ENCODE data around the gene NAGS. TPM values are rescaled to one million over a fixed set of nuclear protein-coding genes. Genes with fewer than 3 reads are reported as not detected.
"Not testable (repeated sequence)": the region's sequence is repeated elsewhere in the genome, so short reads cannot be mapped to it uniquely, and the experiment has no call there.

The NAGS gene
- polyA plus RNA-seq: 37.5 TPM
- long read RNA-seq, donor 1, transcript NAGS-201 (7 exons, 2,182 nt): major isoform, 5 of 15 reads
- long read RNA-seq, donor 1, partial matches to known transcripts: 10 of 15 reads
- long read RNA-seq, donor 1, other reads (novel, unspliced or antisense): 0 of 15 reads
- long read RNA-seq, donor 2, transcript NAGS-201 (7 exons, 2,182 nt): major isoform, 8 of 21 reads
- long read RNA-seq, donor 2, partial matches to known transcripts: 12 of 21 reads
- long read RNA-seq, donor 2, other reads (novel, unspliced or antisense): 0 of 21 reads
- long read RNA-seq, donor 3: 0 reads
- long read RNA-seq, donor 4, partial matches to known transcripts: 0 of 2 reads
- long read RNA-seq, donor 4, other reads (novel, unspliced or antisense): 0 of 2 reads
- long read RNA-seq, donor 5: 0 reads
- long read RNA-seq, donor 6, transcript NAGS-201 (7 exons, 2,182 nt): major isoform, 15 of 25 reads
- long read RNA-seq, donor 6, partial matches to known transcripts: 8 of 25 reads
- long read RNA-seq, donor 6, other reads (novel, unspliced or antisense): 0 of 25 reads
- long read RNA-seq, donor 7, partial matches to known transcripts: 0 of 1 reads
- long read RNA-seq, donor 7, other reads (novel, unspliced or antisense): 0 of 1 reads
- long read RNA-seq, donor 8, transcript NAGS-201 (7 exons, 2,182 nt): major isoform, 9 of 37 reads
- long read RNA-seq, donor 8, partial matches to known transcripts: 28 of 37 reads
- long read RNA-seq, donor 8, other reads (novel, unspliced or antisense): 0 of 37 reads
- long read RNA-seq, donor 9, transcript NAGS-201 (7 exons, 2,182 nt): major isoform, 7 of 17 reads
- long read RNA-seq, donor 9, partial matches to known transcripts: 10 of 17 reads
- long read RNA-seq, donor 9, other reads (novel, unspliced or antisense): 0 of 17 reads
- long read RNA-seq, donor 10, transcript NAGS-201 (7 exons, 2,182 nt): major isoform, 14 of 26 reads
- long read RNA-seq, donor 10, partial matches to known transcripts: 12 of 26 reads
- long read RNA-seq, donor 10, other reads (novel, unspliced or antisense): 0 of 26 reads
- long read RNA-seq, donor 11, transcript NAGS-201 (7 exons, 2,182 nt): major isoform, 11 of 23 reads
- long read RNA-seq, donor 11, partial matches to known transcripts: 12 of 23 reads
- long read RNA-seq, donor 11, other reads (novel, unspliced or antisense): 0 of 23 reads

- Histone ChIP-seq H3K27me3 (ENCODE audit: control insufficient read depth, insufficient read depth, low read length) (peaks cover 23% of the 10 kb centered on the region), H3K9me3 (ENCODE audit: control insufficient read depth, low read depth, low read length) (peaks cover 9% of the 10 kb centered on the region), H3K27ac (ENCODE audit: low read length) (peak within 1 kb of the TSS; percentile 88), H3K4me1 (ENCODE audit: control insufficient read depth, insufficient read depth, low read length) (peaks cover 33% of the 10 kb centered on the region), H3K36me3 (ENCODE audit: control insufficient read depth, insufficient read depth, low read length) (peaks cover 20% of the 10 kb centered on the region), H3K4me3 (ENCODE audit: low read length) (peak within 1 kb of the TSS; percentile 72)
- peak; percentile 82 to 91 for DNase-seq
- no CpG with 5 or more reads among the region's 25 CpGs for WGBS (ENCODE audit: insufficient coverage, low lambda C conversion rate)
Observed at GRCh38 chr17:44004077-44004760, at the start of gene NAGS. TSS of gene NAGS (plus strand) at chr17:44004622. CDS start at chr17:44004664, 42 bp downstream.

- no peak for DNase-seq
- H3K36me3 ChIP-seq (ENCODE audit: control insufficient read depth, insufficient read depth, low read length): no peaks in the 10 kb centered on the region
- H3K4me3 ChIP-seq (ENCODE audit: low read length): no peak overlapping the region
- H3K27ac ChIP-seq (ENCODE audit: low read length): no peak overlapping the region
- peaks cover 9% of the 10 kb centered on the region for H3K9me3 ChIP-seq (ENCODE audit: control insufficient read depth, low read depth, low read length)
- peaks cover 10% of the 10 kb centered on the region for H3K4me1 ChIP-seq (ENCODE audit: control insufficient read depth, insufficient read depth, low read length)
- WGBS (ENCODE audit: insufficient coverage, low lambda C conversion rate): no CpG with 5 or more reads among the region's 8 CpGs
- peaks cover 52% of the 10 kb centered on the region for H3K27me3 ChIP-seq (ENCODE audit: control insufficient read depth, insufficient read depth, low read length)
Observed at GRCh38 chr17:43956222-43956621, 48.2 kb upstream of the NAGS start.

GRCh38 chr17:43958748-43959352 is 45.6 kb upstream of the NAGS start:
- 75% methylated on average over 2 of the region's 2 CpGs for WGBS (ENCODE audit: insufficient coverage, low lambda C conversion rate)
- DNase-seq: no peak
- H3K27ac ChIP-seq (ENCODE audit: low read length): no peak overlapping the region
- H3K4me1 ChIP-seq (ENCODE audit: control insufficient read depth, insufficient read depth, low read length): no peaks in the 10 kb centered on the region
- no peaks in the 10 kb centered on the region for H3K36me3 ChIP-seq (ENCODE audit: control insufficient read depth, insufficient read depth, low read length)
- no peaks in the 10 kb centered on the region for H3K9me3 ChIP-seq (ENCODE audit: control insufficient read depth, low read depth, low read length)
- H3K27me3 ChIP-seq (ENCODE audit: control insufficient read depth, insufficient read depth, low read length): peaks cover 37% of the 10 kb centered on the region
- no peak overlapping the region for H3K4me3 ChIP-seq (ENCODE audit: low read length)

- not testable (repeated sequence) for H3K4me1 ChIP-seq (ENCODE audit: control insufficient read depth, insufficient read depth, low read length); DNase-seq; H3K9me3 ChIP-seq (ENCODE audit: control insufficient read depth, low read depth, low read length); H3K4me3 ChIP-seq (ENCODE audit: low read length); H3K27ac ChIP-seq (ENCODE audit: low read length); H3K36me3 ChIP-seq (ENCODE audit: control insufficient read depth, insufficient read depth, low read length)
- H3K27me3 ChIP-seq (ENCODE audit: control insufficient read depth, insufficient read depth, low read length): peaks cover 21% of the 10 kb centered on the region
- no CpG with 5 or more reads among the region's 6 CpGs for WGBS (ENCODE audit: insufficient coverage, low lambda C conversion rate)
Observed at GRCh38 chr17:43961292-43961691, 43.1 kb upstream of the NAGS start.

GRCh38 chr17:43961954-43962353 is 42.5 kb upstream of the NAGS start:
- Histone ChIP-seq H3K4me3 (ENCODE audit: low read length) (no peak overlapping the region), H3K4me1 (ENCODE audit: control insufficient read depth, insufficient read depth, low read length) (no peaks in the 10 kb centered on the region), H3K36me3 (ENCODE audit: control insufficient read depth, insufficient read depth, low read length) (no peaks in the 10 kb centered on the region), H3K27ac (ENCODE audit: low read length) (no peak overlapping the region), H3K27me3 (ENCODE audit: control insufficient read depth, insufficient read depth, low read length) (peaks cover 18% of the 10 kb centered on the region), H3K9me3 (ENCODE audit: control insufficient read depth, low read depth, low read length) (no peaks in the 10 kb centered on the region)
- no peak for DNase-seq
- 100% methylated on average over 1 of the region's 2 CpGs for WGBS (ENCODE audit: insufficient coverage, low lambda C conversion rate)

GRCh38 chr17:43962479-43962878 is 41.9 kb upstream of the NAGS start:
- WGBS (ENCODE audit: insufficient coverage, low lambda C conversion rate): no CpG with 5 or more reads among the region's 7 CpGs
- H3K36me3 ChIP-seq (ENCODE audit: control insufficient read depth, insufficient read depth, low read length): no peaks in the 10 kb centered on the region
- H3K4me3 ChIP-seq (ENCODE audit: low read length): no peak overlapping the region
- no peaks in the 10 kb centered on the region for H3K4me1 ChIP-seq (ENCODE audit: control insufficient read depth, insufficient read depth, low read length)
- no peak overlapping the region for H3K27ac ChIP-seq (ENCODE audit: low read length)
- H3K9me3 ChIP-seq (ENCODE audit: control insufficient read depth, low read depth, low read length): no peaks in the 10 kb centered on the region
- peaks cover 18% of the 10 kb centered on the region for H3K27me3 ChIP-seq (ENCODE audit: control insufficient read depth, insufficient read depth, low read length)
- no peak for DNase-seq

- Histone ChIP-seq H3K4me3 (ENCODE audit: low read length) (no peak overlapping the region), H3K27me3 (ENCODE audit: control insufficient read depth, insufficient read depth, low read length) (peaks cover 15% of the 10 kb centered on the region), H3K36me3 (ENCODE audit: control insufficient read depth, insufficient read depth, low read length) (no peaks in the 10 kb centered on the region), H3K4me1 (ENCODE audit: control insufficient read depth, insufficient read depth, low read length) (no peaks in the 10 kb centered on the region), H3K9me3 (ENCODE audit: control insufficient read depth, low read depth, low read length) (no peaks in the 10 kb centered on the region), H3K27ac (ENCODE audit: low read length) (no peak overlapping the region)
- DNase-seq: no peak
- no CpG with 5 or more reads among the region's 3 CpGs for WGBS (ENCODE audit: insufficient coverage, low lambda C conversion rate)
Observed at GRCh38 chr17:43966276-43966675, 38.1 kb upstream of the NAGS start.

- no peak overlapping the region for H3K4me3 ChIP-seq (ENCODE audit: low read length)
- no peaks in the 10 kb centered on the region for H3K36me3 ChIP-seq (ENCODE audit: control insufficient read depth, insufficient read depth, low read length)
- DNase-seq: no peak
- WGBS (ENCODE audit: insufficient coverage, low lambda C conversion rate): no CpG with 5 or more reads among the region's 9 CpGs
- H3K27me3 ChIP-seq (ENCODE audit: control insufficient read depth, insufficient read depth, low read length): peaks cover 15% of the 10 kb centered on the region
- no peaks in the 10 kb centered on the region for H3K4me1 ChIP-seq (ENCODE audit: control insufficient read depth, insufficient read depth, low read length)
- no peak overlapping the region for H3K27ac ChIP-seq (ENCODE audit: low read length)
- no peaks in the 10 kb centered on the region for H3K9me3 ChIP-seq (ENCODE audit: control insufficient read depth, low read depth, low read length)
Observed at GRCh38 chr17:43967251-43967875, 37.1 kb upstream of the NAGS start.

- 80% methylated on average over 1 of the region's 4 CpGs for WGBS (ENCODE audit: insufficient coverage, low lambda C conversion rate)
- H3K4me1 ChIP-seq (ENCODE audit: control insufficient read depth, insufficient read depth, low read length): no peaks in the 10 kb centered on the region
- H3K27ac ChIP-seq (ENCODE audit: low read length): no peak overlapping the region
- no peaks in the 10 kb centered on the region for H3K36me3 ChIP-seq (ENCODE audit: control insufficient read depth, insufficient read depth, low read length)
- peaks cover 4% of the 10 kb centered on the region for H3K27me3 ChIP-seq (ENCODE audit: control insufficient read depth, insufficient read depth, low read length)
- H3K4me3 ChIP-seq (ENCODE audit: low read length): no peak overlapping the region
- no peak for DNase-seq
- no peaks in the 10 kb centered on the region for H3K9me3 ChIP-seq (ENCODE audit: control insufficient read depth, low read depth, low read length)
Observed at GRCh38 chr17:43970366-43970765, 34.1 kb upstream of the NAGS start.

Data from large intestine (tissue), 12 donors.